IgD-negative memory B cell (primary cell): ENCODE data around the gene KAT6B. TPM values are rescaled to one million over a fixed set of nuclear protein-coding genes. Genes with fewer than 3 reads are reported as not detected.

Experiments used
- H3K27ac Mint-ChIP-seq, 3 donors: one replicate each; pipeline ENCODE4 v1.8.0; 2020 to 2022; ENCODE audit warnings: mild to moderate bottlenecking in 3 of 3, mixed read lengths in 3 of 3, moderate library complexity in 1 of 3
- H3K27me3 Mint-ChIP-seq: one replicate; pipeline ENCODE4 v1.8.0; 2021; ENCODE audit warnings: mixed read lengths
- H3K36me3 Mint-ChIP-seq: one replicate; pipeline ENCODE4 v1.8.0; 2020; ENCODE audit warnings: mild to moderate bottlenecking, mixed read lengths
- H3K4me1 Mint-ChIP-seq, 3 donors: one replicate each; pipeline ENCODE4 v1.8.0; 2020 to 2022; ENCODE audit warnings: mixed read lengths in 3 of 3, mild to moderate bottlenecking in 1 of 3
- H3K4me3 Mint-ChIP-seq, 4 donors: one replicate each; pipeline ENCODE4 v1.8.0; 2020 to 2022; ENCODE audit warnings: mild to moderate bottlenecking in 4 of 4, mixed read lengths in 4 of 4, moderate library complexity in 3 of 4
- H3K9me3 Mint-ChIP-seq, 3 donors: one replicate each; pipeline ENCODE4 v1.8.0; 2020 to 2021; ENCODE audit warnings: mixed read lengths in 3 of 3, mild to moderate bottlenecking in 1 of 3
- polyA plus RNA-seq: library from polyadenylated mRNA; unstranded; fragments of 300-500 nt; fragmentation: Illumina TruSeq; gene quantifications from one replicate; pipeline ENCODE4 v1.2.3, GENCODE V29; 2021

The KAT6B gene
- polyA plus RNA-seq, 1 donor from 2014 or later = 27.1 TPM

GRCh38 chr10:74944205-74944604, 117.8 kb downstream of the KAT6B start:
- Mint-ChIP-seq H3K4me1 (peaks cover 10 to 25% (median 12%) of the 10 kb centered on the region in 3 donors), H3K4me3 (no peak overlapping the region), H3K27me3 (no peaks in the 10 kb centered on the region), H3K36me3 (peaks cover 10% of the 10 kb centered on the region), H3K9me3 (peaks cover 0 to 3% (median 0%) of the 10 kb centered on the region in 3 donors), H3K27ac (no peak overlapping the region)

DNA sequence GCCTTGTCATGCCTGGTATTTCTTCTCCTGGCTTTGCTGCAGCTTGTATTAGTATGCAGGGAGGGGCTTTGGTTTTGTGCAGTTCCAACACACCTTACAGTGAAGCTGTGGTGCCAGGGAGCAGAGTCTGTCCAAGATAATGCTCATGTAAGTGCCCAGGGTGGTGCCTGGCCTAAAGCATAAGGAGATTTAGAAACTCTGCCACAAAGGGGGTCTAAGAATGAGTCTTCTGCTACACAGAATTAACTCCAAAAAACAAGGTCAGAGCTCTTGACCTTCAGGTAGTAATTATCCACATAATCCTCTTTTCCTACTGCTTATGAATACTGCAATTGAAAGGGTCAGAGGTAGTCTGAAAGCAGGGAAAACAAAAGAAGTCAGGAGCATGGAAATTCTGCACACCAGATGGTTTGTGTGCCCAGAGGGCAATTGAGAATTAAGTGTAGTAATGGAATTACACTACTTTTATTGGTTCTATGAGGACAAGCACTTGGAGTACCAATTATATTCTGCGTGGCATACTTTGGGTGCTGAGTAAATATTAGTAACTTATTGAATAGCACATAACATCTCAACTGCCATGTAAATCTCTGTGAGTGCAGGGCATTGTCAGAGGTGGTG, 121.5 kb downstream of the KAT6B start:
- Mint-ChIP-seq H3K27me3 (no peaks in the 10 kb centered on the region), H3K4me1 (peaks cover 12 to 27% (median 13%) of the 10 kb centered on the region in 3 donors), H3K36me3 (peaks cover 8% of the 10 kb centered on the region), H3K9me3 (peaks cover 0 to 3% (median 0%) of the 10 kb centered on the region in 3 donors), H3K27ac (no peak overlapping the region), H3K4me3 (no peak overlapping the region)

GRCh38 chr10:74949034-74949832, 122.8 kb downstream of the KAT6B start:
- Mint-ChIP-seq H3K4me3 (no peak overlapping the region), H3K27me3 (no peaks in the 10 kb centered on the region), H3K4me1 (peaks cover 12 to 21% (median 16%) of the 10 kb centered on the region in 3 donors), H3K36me3 (peaks cover 8% of the 10 kb centered on the region), H3K9me3 (peaks cover 0 to 3% (median 0%) of the 10 kb centered on the region in 3 donors), H3K27ac (no peak overlapping the region)

DNA sequence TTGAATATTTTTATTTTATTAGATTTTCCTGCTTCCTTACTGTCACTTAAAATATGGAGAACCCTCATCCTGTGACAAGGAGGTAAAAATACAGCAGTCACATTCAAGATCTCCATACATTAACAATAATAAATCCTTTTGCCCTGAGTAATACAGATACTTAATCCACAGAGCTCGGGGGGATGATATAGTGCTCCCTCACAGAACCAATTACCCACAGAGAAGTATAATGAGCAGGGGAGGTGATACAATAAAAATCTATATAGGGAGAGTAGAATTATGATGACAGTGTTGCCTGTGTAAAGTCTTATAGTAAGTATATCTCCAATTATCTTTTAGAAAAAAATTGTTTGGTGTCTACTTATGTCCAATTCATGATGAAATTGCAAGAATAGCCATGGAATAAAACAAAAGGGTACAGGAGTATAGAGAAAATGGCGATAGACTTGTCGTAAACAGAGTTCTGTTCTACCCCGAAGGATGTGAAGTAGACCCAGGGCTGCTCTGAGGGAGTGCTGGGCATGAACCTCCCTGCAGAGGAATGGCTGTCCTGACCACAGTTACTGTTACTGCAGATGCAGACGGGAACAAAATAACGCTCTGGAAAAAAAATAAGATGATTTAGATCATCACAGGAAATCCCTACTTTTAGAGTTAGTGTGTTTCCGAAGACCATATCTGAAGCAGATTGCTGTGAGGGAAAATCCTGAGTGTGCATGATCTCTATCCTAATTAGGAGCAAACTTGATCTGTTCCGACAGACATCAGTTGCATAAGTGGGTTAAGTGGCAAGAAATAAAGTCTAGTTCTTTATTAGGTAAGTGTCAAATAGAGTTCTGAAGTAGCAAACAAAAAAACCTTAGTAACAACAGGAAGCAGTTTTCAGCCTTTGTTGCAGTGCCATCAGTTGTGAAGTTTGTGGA, 123.7 kb downstream of the KAT6B start:
- Mint-ChIP-seq H3K27me3 (no peaks in the 10 kb centered on the region), H3K4me3 (no peak overlapping the region), H3K4me1 (peaks cover 9 to 18% (median 13%) of the 10 kb centered on the region in 3 donors)

DNA sequence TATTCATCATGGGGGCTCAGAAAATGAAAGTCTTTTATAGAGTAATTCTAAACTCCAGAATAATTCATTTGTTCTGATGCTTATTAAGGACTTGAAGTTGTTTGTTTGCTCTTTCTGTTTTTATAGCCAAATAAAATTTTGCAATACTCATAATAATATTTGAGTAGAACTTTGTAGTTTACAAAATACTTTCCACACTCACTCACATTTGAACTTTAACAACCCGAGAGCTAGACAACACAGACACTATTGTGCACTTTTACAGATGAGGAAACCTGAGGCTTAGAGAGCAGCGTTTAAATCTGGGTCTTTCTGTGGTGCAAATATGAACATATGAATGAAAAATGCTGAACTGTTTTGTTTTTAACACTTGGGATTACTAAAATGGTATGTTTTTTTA, 126.8 kb downstream of the KAT6B start:
- Mint-ChIP-seq H3K27ac (no peak overlapping the region), H3K36me3 (peaks cover 6% of the 10 kb centered on the region)

More for the DNA sequence above, 123.7 kb downstream of the KAT6B start:
- Mint-ChIP-seq H3K27ac (no peak overlapping the region), H3K36me3 (peaks cover 8% of the 10 kb centered on the region), H3K9me3 (peaks cover 0 to under 1% (median 0%) of the 10 kb centered on the region in 3 donors)

DNA sequence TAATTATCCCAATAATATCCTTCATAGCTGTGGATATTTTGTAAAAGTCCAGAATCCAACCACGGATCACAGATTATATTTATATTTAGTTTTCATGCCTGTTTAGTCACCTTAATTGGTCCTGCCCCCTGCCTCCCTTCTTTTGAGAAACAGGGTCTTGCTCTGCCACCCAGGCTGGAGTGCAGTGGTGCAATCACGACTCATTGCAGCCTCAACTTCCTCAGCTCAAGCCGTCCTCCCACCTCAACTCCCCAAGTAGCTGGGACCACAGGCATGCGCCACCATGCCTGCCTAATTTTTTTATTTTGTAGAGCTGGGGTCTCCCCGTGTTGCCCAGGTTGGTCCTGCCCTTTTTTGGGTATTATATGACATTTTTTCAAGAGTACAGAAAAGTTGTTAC, 129.4 kb downstream of the KAT6B start:
- H3K27me3 Mint-ChIP-seq = no peaks in the 10 kb centered on the region
- no peak overlapping the region for H3K27ac Mint-ChIP-seq
- no peaks in the 10 kb centered on the region for H3K9me3 Mint-ChIP-seq
- H3K4me1 Mint-ChIP-seq = peaks cover 3 to 12% (median 6%) of the 10 kb centered on the region in 3 donors
- H3K36me3 Mint-ChIP-seq = peaks cover 4% of the 10 kb centered on the region
- no peak overlapping the region for H3K4me3 Mint-ChIP-seq

More for the DNA sequence above, 126.8 kb downstream of the KAT6B start:
- peaks cover 3 to 12% (median 8%) of the 10 kb centered on the region in 3 donors for H3K4me1 Mint-ChIP-seq
- H3K27me3 Mint-ChIP-seq = no peaks in the 10 kb centered on the region
- no peak overlapping the region for H3K4me3 Mint-ChIP-seq
- no peaks in the 10 kb centered on the region for H3K9me3 Mint-ChIP-seq

DNA sequence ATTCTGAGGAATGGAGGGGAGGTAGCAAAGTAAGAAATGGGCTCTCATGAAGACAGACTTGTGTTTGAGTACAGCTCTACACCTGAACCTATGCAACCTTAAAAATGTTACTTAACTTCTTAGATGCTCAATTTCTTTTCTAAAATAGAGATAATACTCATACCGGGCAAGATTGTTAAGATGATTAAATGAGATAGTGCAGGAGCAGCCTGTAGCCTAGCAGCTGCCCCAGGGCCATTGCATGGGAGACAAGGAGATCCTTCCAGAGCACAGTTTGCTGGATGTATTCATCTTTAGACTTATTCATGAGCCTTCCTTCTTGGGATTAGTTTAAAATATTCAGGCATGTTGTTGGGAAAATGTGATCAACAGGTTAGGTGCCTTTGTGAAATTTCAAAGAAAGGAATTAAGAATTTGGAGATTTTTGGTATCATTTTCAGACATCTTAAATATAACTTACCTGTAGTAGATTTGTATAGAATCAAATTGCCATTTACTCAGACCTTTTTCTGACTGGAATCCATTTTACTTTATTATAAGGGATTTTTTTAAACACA, 130.2 kb downstream of the KAT6B start:
- Mint-ChIP-seq H3K4me1 (peaks cover 3 to 8% (median 4%) of the 10 kb centered on the region in 3 donors), H3K4me3 (no peak overlapping the region), H3K36me3 (peaks cover 4% of the 10 kb centered on the region), H3K27ac (no peak overlapping the region), H3K9me3 (no peaks in the 10 kb centered on the region), H3K27me3 (no peaks in the 10 kb centered on the region)

DNA sequence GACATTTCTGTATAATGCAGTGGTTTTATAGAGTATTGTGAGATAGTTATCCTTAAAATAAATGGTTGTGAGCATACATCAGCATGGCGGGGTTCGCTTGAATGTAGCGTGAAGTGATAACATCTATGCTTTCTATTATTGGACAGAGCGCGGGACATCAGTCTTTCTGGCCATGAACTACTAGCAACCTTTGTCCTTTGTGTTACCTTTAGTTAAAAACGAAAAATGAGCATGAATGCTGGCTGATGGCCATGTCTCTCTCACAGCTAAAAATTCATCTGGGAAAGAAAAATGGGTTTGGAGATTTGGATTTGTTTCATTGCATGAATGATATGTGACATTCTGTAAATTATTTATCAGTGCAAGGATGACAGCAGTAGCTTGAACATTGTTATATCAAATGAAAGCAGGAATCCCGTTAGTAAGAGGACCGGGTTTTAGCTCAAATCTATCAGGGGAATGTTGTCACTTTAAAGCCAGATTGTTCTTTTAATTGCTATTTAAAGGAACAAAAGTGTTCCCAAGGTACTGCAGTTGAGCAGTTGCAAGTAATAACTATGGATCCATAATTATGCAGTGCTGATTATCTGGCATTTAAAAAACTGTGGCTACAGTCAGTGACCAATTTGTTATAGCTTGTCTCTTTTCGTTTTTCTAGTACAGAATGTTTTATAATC, 131.0 kb downstream of the KAT6B start:
- H3K27me3 Mint-ChIP-seq = no peaks in the 10 kb centered on the region
- H3K36me3 Mint-ChIP-seq = peaks cover 4% of the 10 kb centered on the region
- H3K4me3 Mint-ChIP-seq = no peak overlapping the region
- no peak overlapping the region for H3K27ac Mint-ChIP-seq
- no peaks in the 10 kb centered on the region for H3K9me3 Mint-ChIP-seq
- peaks cover 3 to 6% (median 3%) of the 10 kb centered on the region in 3 donors for H3K4me1 Mint-ChIP-seq

DNA sequence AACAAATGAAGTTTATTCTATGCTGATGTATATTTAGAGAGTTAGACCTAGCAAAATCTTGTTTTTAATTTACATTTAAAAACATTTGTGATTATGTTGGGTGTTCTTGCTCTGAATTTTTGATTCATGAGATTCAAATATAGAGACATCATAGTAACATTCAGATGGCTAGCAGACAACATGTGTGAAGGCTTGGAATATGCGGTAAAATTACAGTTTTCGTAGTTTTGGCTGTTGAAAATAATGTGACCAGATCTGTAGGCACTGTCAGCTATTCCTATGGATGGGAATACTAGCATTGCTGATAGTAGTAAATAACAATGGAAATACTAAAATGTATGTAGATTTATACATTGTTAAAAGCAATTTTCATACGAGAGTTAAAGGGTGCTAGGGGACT, 131.9 kb downstream of the KAT6B start:
- H3K4me1 Mint-ChIP-seq = peaks cover 3 to 9% (median 4%) of the 10 kb centered on the region in 3 donors
- no peaks in the 10 kb centered on the region for H3K27me3 Mint-ChIP-seq
- H3K9me3 Mint-ChIP-seq = no peaks in the 10 kb centered on the region
- no peak overlapping the region for H3K27ac Mint-ChIP-seq
- H3K36me3 Mint-ChIP-seq = peaks cover 2% of the 10 kb centered on the region
- no peak overlapping the region for H3K4me3 Mint-ChIP-seq

DNA sequence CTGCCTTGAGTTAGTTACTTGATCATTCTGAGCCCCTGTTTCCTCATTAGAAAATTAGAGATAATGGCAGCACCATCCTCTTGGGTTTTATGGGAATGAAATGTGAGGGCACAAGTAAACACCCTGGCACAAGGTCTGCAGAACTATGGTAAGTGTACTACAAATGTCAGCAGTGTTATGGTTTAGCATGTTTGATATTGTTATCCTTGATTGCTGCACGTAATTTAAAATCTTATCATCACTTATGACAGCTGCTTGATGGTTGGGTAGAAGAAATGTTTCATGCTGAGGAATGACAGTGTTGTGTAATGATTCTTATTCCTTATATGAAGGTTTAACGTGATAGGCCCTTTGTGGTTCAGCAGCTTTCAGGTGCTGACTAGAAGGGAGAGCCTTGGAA, 134.3 kb downstream of the KAT6B start:
- no peaks in the 10 kb centered on the region for H3K27me3 Mint-ChIP-seq
- no peaks in the 10 kb centered on the region for H3K9me3 Mint-ChIP-seq
- peaks cover 6% of the 10 kb centered on the region for H3K36me3 Mint-ChIP-seq
- no peak overlapping the region for H3K27ac Mint-ChIP-seq
- no peak overlapping the region for H3K4me3 Mint-ChIP-seq
- H3K4me1 Mint-ChIP-seq = peaks cover 5 to 10% (median 5%) of the 10 kb centered on the region in 3 donors

- peaks cover 4 to 8% (median 7%) of the 10 kb centered on the region in 3 donors for H3K4me1 Mint-ChIP-seq
- H3K4me3 Mint-ChIP-seq = no peak overlapping the region
- H3K27me3 Mint-ChIP-seq = no peaks in the 10 kb centered on the region
- no peaks in the 10 kb centered on the region for H3K9me3 Mint-ChIP-seq
- peaks cover 10% of the 10 kb centered on the region for H3K36me3 Mint-ChIP-seq
- no peak overlapping the region for H3K27ac Mint-ChIP-seq
These were observed 136.1 kb downstream of the KAT6B start for GRCh38 chr10:74962517-74962916.

DNA sequence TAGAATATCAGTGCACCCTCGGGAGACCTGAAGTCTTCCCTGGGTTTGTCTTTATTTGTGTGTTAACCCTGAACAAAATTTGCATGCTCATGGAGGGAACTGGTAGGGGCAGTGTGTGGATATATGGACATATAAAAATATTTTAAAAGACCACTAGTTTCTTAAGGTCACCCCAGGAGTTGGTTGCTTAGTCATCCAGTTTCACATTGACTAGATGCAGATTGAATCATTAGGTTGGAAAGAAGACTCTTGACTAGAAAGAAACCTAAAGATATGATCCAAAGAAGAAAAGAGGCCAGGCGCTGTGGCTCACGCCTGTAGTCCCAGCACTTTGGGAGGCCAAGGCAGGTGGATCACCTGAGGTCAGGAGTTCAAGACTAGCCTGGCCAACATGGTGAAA, 137.1 kb downstream of the KAT6B start:
- H3K27ac Mint-ChIP-seq = no peak overlapping the region
- no peaks in the 10 kb centered on the region for H3K27me3 Mint-ChIP-seq
- no peaks in the 10 kb centered on the region for H3K9me3 Mint-ChIP-seq
- H3K36me3 Mint-ChIP-seq = peaks cover 10% of the 10 kb centered on the region
- H3K4me3 Mint-ChIP-seq = no peak overlapping the region
- H3K4me1 Mint-ChIP-seq = peaks cover 6 to 15% (median 15%) of the 10 kb centered on the region in 3 donors

- H3K4me3 Mint-ChIP-seq = no peak overlapping the region
- H3K9me3 Mint-ChIP-seq = no peaks in the 10 kb centered on the region
- H3K4me1 Mint-ChIP-seq = peaks cover 6 to 15% (median 14%) of the 10 kb centered on the region in 3 donors
- peak overlapping the region in 2 of 3 donors; percentile 60 to 84 for H3K27ac Mint-ChIP-seq
- peaks cover 14% of the 10 kb centered on the region for H3K36me3 Mint-ChIP-seq
- H3K27me3 Mint-ChIP-seq = no peaks in the 10 kb centered on the region
These were observed 141.7 kb downstream of the KAT6B start for GRCh38 chr10:74967911-74968666.
